NCI-H1417 (cell line): ENCODE measurements around the gene PREX1.

Source experiments
- DNase-seq, 3 experiments: peaks; one replicate each; lab custom pipeline; 2025; lab: John Stamatoyannopoulos, UW

The PREX1 gene

DNA sequence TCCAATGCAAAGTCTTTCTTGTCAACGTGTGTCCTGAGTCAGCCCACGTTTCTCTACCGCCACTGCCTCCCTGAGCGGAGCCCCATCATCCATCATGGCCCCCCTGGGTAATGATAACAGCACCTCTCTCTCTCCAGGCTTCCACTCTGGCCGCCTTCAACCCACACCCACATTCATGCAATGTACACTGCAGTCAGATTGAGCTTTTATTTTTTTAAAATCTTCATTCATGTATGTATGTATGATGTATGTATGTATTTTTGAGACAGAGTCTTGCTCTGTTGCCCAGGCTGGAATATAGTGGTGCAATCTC lies 245.2 kb downstream of the PREX1 start:
- no peak for DNase-seq

DNA sequence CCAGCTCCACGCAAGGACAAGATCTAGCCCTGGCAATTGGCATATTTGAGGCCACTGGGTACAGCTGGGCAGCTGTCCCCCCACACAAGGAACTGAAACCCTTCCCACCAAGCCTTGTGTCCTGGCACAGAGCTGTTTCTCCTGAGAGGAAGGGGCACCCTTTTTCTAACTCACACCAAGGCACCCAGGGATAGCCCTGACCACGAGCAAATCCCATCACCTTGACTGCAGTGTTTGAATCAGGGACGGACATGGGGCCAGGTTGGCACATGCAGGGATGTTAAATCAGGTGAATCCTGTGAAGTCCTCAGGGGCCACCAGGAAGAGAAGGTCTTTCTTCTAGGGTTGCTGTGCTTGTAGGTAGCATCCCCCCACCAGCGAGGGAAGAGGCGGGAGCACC lies 246.6 kb downstream of the PREX1 start:
- DNase-seq, result no peak

DNA sequence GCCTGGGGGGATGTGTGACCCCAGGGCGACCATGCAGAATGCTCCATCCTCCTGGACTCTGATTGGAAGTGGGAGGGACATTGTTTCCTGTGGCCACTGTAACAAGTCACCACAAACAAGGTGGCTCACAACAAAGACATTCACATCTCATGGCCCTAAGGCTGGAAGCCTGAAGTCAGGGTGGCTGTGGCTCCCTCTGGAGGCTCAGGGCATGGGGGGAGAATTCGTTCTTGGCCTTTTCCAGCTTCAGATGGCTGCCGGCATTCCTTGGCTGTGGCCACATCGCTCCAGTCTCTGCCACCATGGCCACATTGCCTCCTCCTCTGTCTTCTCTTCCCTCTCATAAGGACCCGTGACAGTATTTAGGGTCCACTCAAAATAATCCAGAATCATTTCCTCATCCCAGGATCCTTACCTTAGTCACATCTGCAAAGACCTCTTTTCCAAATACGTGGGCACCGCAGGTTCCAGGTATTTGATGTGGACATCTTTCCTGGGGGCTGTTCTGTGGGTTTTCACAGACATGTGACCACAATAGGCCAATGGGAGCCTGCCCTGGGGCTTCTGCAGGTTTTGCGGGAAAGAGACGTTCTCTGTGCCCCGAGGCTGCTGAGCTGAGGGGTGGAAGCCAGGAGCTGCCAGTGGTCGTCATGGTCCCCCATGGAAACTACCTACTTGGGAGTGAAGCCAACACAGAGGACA lies 249.3 kb downstream of the PREX1 start:
- DNase-seq, result no peak

GRCh38 chr20:48577557-48577956 lies 250.2 kb downstream of the PREX1 start:
- no peak for DNase-seq

- no peak for DNase-seq
These were observed 253.4 kb downstream of the PREX1 start for GRCh38 chr20:48574383-48574782.
